ENCODE results near the gene HPX.
A peak's percentile ranks its signal among the peaks of the same experiment; 100 is the strongest.

Gene HPX

GRCh38 chr11:6480299-6480914 lies 39.6 kb upstream of the HPX start:
- 72 to 100% methylated on average over 2 to 4 of the region's 9 CpGs for WGBS, 2 experiments (ENCODE audit: insufficient coverage in 2 of 2)
- H3K4me3 ChIP-seq (ENCODE audit: extremely low read depth, insufficient read depth, low read length, poor library complexity, severe bottlenecking): peak overlapping the region; percentile 97
- H3K4me1 ChIP-seq (ENCODE audit: control insufficient read depth, insufficient read depth, low read length, poor library complexity, severe bottlenecking): peaks cover 20% of the 10 kb centered on the region
- peak overlapping the region; percentile 98 for H3K27ac ChIP-seq (ENCODE audit: low read depth, low read length, severe bottlenecking)
- H3K36me3 ChIP-seq (ENCODE audit: control insufficient read depth, insufficient read depth, low read length): peaks cover 78% of the 10 kb centered on the region
- no peaks in the 10 kb centered on the region for H3K9me3 ChIP-seq (ENCODE audit: control insufficient read depth, low read length)

DNA sequence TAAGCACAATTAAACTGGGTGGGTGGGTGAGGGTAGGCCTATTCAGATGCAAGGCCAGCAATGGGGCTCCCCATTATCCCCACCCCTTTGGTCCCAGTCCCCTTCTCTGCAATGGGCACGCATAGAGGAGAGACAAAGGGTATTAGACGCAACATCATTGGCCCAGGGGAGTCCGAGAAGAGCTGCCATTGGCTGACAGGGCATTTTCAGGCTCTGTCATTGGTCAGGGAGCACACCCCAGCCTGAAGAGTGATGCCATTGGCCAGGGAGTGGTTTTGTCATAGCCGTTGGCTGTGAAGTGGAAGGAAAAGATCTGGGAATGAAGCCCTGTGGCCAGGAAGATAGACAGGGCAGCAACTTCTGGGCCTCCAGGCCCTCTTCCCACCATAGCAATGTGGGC lies 35.8 kb upstream of the HPX start:
- Histone ChIP-seq H3K4me3 (ENCODE audit: extremely low read depth, insufficient read depth, low read length, poor library complexity, severe bottlenecking) (no peak overlapping the region), H3K27ac (ENCODE audit: low read depth, low read length, severe bottlenecking) (peak overlapping the region; percentile 23), H3K9me3 (ENCODE audit: control insufficient read depth, low read length) (no peaks in the 10 kb centered on the region), H3K4me1 (ENCODE audit: control insufficient read depth, insufficient read depth, low read length, poor library complexity, severe bottlenecking) (peaks cover 22% of the 10 kb centered on the region), H3K36me3 (ENCODE audit: control insufficient read depth, insufficient read depth, low read length) (peaks cover 45% of the 10 kb centered on the region)
- 99 to 100% methylated on average over 3 to 4 of the region's 4 CpGs for WGBS, 2 experiments (ENCODE audit: insufficient coverage in 2 of 2)

- peaks cover 45% of the 10 kb centered on the region for H3K36me3 ChIP-seq (ENCODE audit: control insufficient read depth, insufficient read depth, low read length)
- H3K4me1 ChIP-seq (ENCODE audit: control insufficient read depth, insufficient read depth, low read length, poor library complexity, severe bottlenecking): peaks cover 22% of the 10 kb centered on the region
- peak overlapping the region; percentile 23 for H3K27ac ChIP-seq (ENCODE audit: low read depth, low read length, severe bottlenecking)
- WGBS, 2 experiments (ENCODE audit: insufficient coverage in 2 of 2): 79 to 92% methylated on average over 1 to 5 of the region's 5 CpGs
- H3K9me3 ChIP-seq (ENCODE audit: control insufficient read depth, low read length): no peaks in the 10 kb centered on the region
- no peak overlapping the region for H3K4me3 ChIP-seq (ENCODE audit: extremely low read depth, insufficient read depth, low read length, poor library complexity, severe bottlenecking)
These were observed 35.1 kb upstream of the HPX start for GRCh38 chr11:6475936-6476335.

- Histone ChIP-seq H3K9me3 (ENCODE audit: control insufficient read depth, low read length) (no peaks in the 10 kb centered on the region), H3K4me1 (ENCODE audit: control insufficient read depth, insufficient read depth, low read length, poor library complexity, severe bottlenecking) (peaks cover 16% of the 10 kb centered on the region), H3K4me3 (ENCODE audit: extremely low read depth, insufficient read depth, low read length, poor library complexity, severe bottlenecking) (no peak overlapping the region), H3K36me3 (ENCODE audit: control insufficient read depth, insufficient read depth, low read length) (peaks cover 41% of the 10 kb centered on the region), H3K27ac (ENCODE audit: low read depth, low read length, severe bottlenecking) (peak overlapping the region; percentile 92)
- 93 to 95% methylated on average over 2 to 3 of the region's 3 CpGs for WGBS, 2 experiments (ENCODE audit: insufficient coverage in 2 of 2)
These were observed 34.2 kb upstream of the HPX start for GRCh38 chr11:6474806-6475500.

DNA sequence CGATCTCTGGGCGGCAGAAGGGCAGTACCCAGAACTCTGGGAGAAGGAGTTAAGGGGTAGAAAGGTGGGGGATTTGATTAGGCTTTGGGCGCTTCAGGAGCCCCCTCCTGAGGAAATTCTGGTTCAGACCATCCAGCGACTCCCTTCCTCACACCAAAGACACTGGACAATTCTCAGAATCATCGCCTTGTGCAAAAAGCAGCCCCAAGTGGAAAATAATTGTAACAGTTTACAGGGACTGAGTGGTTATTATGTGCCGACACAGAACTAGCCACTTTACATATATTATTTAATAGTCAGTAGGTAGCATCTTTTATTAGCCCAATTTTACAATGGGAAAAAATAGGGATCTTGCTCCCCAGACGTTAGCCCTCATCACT lies 33.6 kb upstream of the HPX start:
- peaks cover 15% of the 10 kb centered on the region for H3K4me1 ChIP-seq (ENCODE audit: control insufficient read depth, insufficient read depth, low read length, poor library complexity, severe bottlenecking)
- H3K36me3 ChIP-seq (ENCODE audit: control insufficient read depth, insufficient read depth, low read length): peaks cover 35% of the 10 kb centered on the region
- H3K27ac ChIP-seq (ENCODE audit: low read depth, low read length, severe bottlenecking): peak overlapping the region; percentile 92
- H3K4me3 ChIP-seq (ENCODE audit: extremely low read depth, insufficient read depth, low read length, poor library complexity, severe bottlenecking): peak overlapping the region; percentile 74
- no peaks in the 10 kb centered on the region for H3K9me3 ChIP-seq (ENCODE audit: control insufficient read depth, low read length)
- WGBS, 2 experiments (ENCODE audit: insufficient coverage in 2 of 2): 60 to 75% methylated on average over 1 of the region's 7 CpGs

DNA sequence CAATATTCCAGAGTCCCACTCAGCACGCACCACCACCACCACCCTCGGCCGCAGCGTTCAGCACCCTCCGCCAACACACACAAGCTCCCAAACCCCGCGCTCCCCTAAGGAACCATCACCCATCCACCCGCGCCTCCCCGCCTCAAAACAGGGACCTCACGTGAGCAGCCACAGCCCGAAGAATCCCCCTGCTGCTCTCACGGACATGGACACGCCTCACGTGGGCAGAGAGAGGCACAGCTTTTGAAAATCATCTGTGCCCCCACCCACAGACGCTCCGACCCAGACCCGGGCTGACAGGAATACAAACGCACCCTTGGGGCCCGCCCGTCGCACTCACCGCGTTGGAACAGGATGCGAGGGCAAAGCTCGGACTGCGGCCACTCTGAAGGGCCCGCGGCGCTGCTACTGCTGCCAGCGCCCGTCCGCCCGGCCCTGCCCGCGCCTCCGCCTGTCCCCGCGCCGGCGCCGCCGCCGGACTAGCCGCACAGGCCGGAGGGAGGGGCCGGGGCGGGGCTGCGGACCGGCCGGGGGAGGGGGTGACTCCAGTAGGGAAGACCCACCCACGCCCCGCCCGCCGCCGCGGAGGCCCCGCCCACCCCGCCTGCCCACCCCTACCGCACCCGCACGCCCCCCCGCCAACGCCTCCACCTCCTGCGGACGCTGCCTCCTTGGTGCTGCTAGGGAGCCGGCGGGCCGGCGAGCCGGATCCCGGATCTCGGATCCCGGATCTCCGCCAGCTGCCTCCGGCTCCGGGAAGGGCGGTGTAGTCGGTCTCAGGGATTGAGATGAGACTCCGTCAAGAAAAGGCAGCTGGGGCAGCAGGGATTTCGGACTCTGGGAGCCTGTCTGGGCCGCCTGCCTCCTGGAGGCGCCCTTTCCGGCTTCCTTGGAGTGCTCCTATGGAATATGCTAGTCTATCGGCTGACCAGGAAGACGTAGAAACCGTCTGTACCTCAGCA lies 32.9 kb upstream of the HPX start, which contains the start of gene TRIM3:
TSS of gene TRIM3 (minus strand) at position 491 of the 962 bp plus-strand sequence. CDS start 8,246 bp downstream, outside the sequence.
- Histone ChIP-seq H3K36me3 (ENCODE audit: control insufficient read depth, insufficient read depth, low read length) (peaks cover 28% of the 10 kb centered on the region), H3K4me1 (ENCODE audit: control insufficient read depth, insufficient read depth, low read length, poor library complexity, severe bottlenecking) (peaks cover 17% of the 10 kb centered on the region), H3K9me3 (ENCODE audit: control insufficient read depth, low read length) (no peaks in the 10 kb centered on the region), H3K4me3 (ENCODE audit: extremely low read depth, insufficient read depth, low read length, poor library complexity, severe bottlenecking) (peak within 1 kb of the TSS; percentile 74), H3K27ac (ENCODE audit: low read depth, low read length, severe bottlenecking) (peak within 1 kb of the TSS; percentile 92)
- 0 to 2% methylated on average over 17 to 62 of the region's 87 CpGs for WGBS, 2 experiments (ENCODE audit: insufficient coverage in 2 of 2)

GRCh38 chr11:6472934-6473333 lies 32.1 kb upstream of the HPX start:
- Histone ChIP-seq H3K4me1 (ENCODE audit: control insufficient read depth, insufficient read depth, low read length, poor library complexity, severe bottlenecking) (peaks cover 17% of the 10 kb centered on the region), H3K27ac (ENCODE audit: low read depth, low read length, severe bottlenecking) (no peak overlapping the region)
- WGBS, 2 experiments (ENCODE audit: insufficient coverage in 2 of 2): 29 to 40% methylated on average over 1 of the region's 1 CpG

DNA sequence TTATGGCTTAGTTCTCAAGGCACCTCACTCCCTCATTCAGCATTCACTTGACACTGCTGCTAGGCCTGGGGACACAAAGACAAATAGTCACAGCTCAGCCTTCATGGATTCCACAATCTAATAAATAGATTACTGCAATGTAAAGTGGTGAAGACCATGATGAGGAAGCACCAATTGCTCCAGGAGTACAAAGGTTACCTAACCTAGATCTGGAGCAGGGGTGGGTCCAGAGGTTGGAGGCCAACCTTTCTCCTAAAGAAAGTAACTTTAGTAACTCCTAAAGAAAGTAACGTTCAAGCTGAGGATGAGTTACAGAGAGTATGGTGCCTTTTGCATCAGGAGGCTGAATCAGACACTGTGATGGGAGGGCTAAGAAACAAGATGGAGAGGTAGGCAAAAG lies 28.8 kb upstream of the HPX start:
- no peak overlapping the region for H3K4me3 ChIP-seq (ENCODE audit: extremely low read depth, insufficient read depth, low read length, poor library complexity, severe bottlenecking)
- no peaks in the 10 kb centered on the region for H3K9me3 ChIP-seq (ENCODE audit: control insufficient read depth, low read length)
- H3K27ac ChIP-seq (ENCODE audit: low read depth, low read length, severe bottlenecking): no peak overlapping the region
- peaks cover 13% of the 10 kb centered on the region for H3K4me1 ChIP-seq (ENCODE audit: control insufficient read depth, insufficient read depth, low read length, poor library complexity, severe bottlenecking)
- H3K36me3 ChIP-seq (ENCODE audit: control insufficient read depth, insufficient read depth, low read length): peaks cover 14% of the 10 kb centered on the region
- 67% methylated on average over 1 of the region's 1 CpG; no CpG with 5 or more reads in 1 of the 2 experiments for WGBS, 2 experiments (ENCODE audit: insufficient coverage in 2 of 2)

More at GRCh38 chr11:6472934-6473333, 32.1 kb upstream of the HPX start:
- Histone ChIP-seq H3K4me3 (ENCODE audit: extremely low read depth, insufficient read depth, low read length, poor library complexity, severe bottlenecking) (peak overlapping the region; percentile 74), H3K36me3 (ENCODE audit: control insufficient read depth, insufficient read depth, low read length) (peaks cover 20% of the 10 kb centered on the region), H3K9me3 (ENCODE audit: control insufficient read depth, low read length) (no peaks in the 10 kb centered on the region)

GRCh38 chr11:6468712-6469495 lies 28.1 kb upstream of the HPX start:
- no peak overlapping the region for H3K4me3 ChIP-seq (ENCODE audit: extremely low read depth, insufficient read depth, low read length, poor library complexity, severe bottlenecking)
- no peaks in the 10 kb centered on the region for H3K9me3 ChIP-seq (ENCODE audit: control insufficient read depth, low read length)
- H3K36me3 ChIP-seq (ENCODE audit: control insufficient read depth, insufficient read depth, low read length): peaks cover 21% of the 10 kb centered on the region
- H3K4me1 ChIP-seq (ENCODE audit: control insufficient read depth, insufficient read depth, low read length, poor library complexity, severe bottlenecking): peaks cover 11% of the 10 kb centered on the region
- no peak overlapping the region for H3K27ac ChIP-seq (ENCODE audit: low read depth, low read length, severe bottlenecking)
- 22 to 35% methylated on average over 3 to 5 of the region's 6 CpGs for WGBS, 2 experiments (ENCODE audit: insufficient coverage in 2 of 2)

DNA sequence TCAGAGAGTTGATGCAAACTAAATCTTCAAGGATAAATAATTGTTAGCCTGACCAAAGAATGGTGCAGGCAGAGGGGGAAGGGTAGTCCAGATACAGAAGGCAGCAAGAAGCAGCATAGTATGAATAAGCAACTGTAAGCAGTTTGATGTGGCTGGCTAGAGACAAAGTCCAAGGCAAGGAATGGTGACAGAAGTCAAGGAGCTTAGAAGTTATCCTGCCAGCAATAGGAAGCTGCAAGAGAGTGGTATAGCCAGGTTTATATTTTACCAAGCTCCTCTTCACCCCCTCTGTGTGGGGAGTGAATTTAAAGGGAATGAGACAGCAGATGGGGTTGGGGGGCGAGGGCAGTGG lies 18.3 kb upstream of the HPX start:
- no CpG with 5 or more reads among the region's 1 CpG for whole genome bisulfite sequencing, 2 experiments (ENCODE audit: insufficient coverage in 2 of 2)
- Histone ChIP-seq H3K4me3 (ENCODE audit: extremely low read depth, insufficient read depth, low read length, poor library complexity, severe bottlenecking) (no peak overlapping the region), H3K9me3 (ENCODE audit: control insufficient read depth, low read length) (no peaks in the 10 kb centered on the region), H3K27ac (ENCODE audit: low read depth, low read length, severe bottlenecking) (no peak overlapping the region), H3K4me1 (ENCODE audit: control insufficient read depth, insufficient read depth, low read length, poor library complexity, severe bottlenecking) (no peaks in the 10 kb centered on the region), H3K36me3 (ENCODE audit: control insufficient read depth, insufficient read depth, low read length) (peaks cover 61% of the 10 kb centered on the region)

Measured in mesodermal cell (in vitro differentiated cells).